SKM-1 treated with dmso at 0.1 percent for 144 hours (cell line): ENCODE measurements around the gene HSPA6.
"Not testable (repeated sequence)": the region's sequence is repeated elsewhere in the genome, so short reads cannot be mapped to it uniquely, and the experiment has no call there.

Source experiments
- DNase-seq: peaks from one replicate; lab custom pipeline; 2025; ENCODE audit not compliant: unreplicated experiment; lab: John Stamatoyannopoulos, UW

The HSPA6 gene

GRCh38 chr1:161531986-161532643, 7.8 kb downstream of the HSPA6 start:
- no peak for DNase-seq

GRCh38 chr1:161532644-161533567, 8.6 kb downstream of the HSPA6 start:
- peak; percentile 53 for DNase-seq

GRCh38 chr1:161537068-161537669, 12.8 kb downstream of the HSPA6 start:
- DNase-seq = not testable (repeated sequence)

GRCh38 chr1:161538925-161539479, 14.7 kb downstream of the HSPA6 start:
- not testable (repeated sequence) for DNase-seq

- DNase-seq = peak; percentile 95
Measured at GRCh38 chr1:161539731-161540569, 15.6 kb downstream of the HSPA6 start.

GRCh38 chr1:161540570-161540960, 16.2 kb downstream of the HSPA6 start:
- peak; percentile 72 for DNase-seq

GRCh38 chr1:161542091-161542559, 17.8 kb downstream of the HSPA6 start:
- not testable (repeated sequence) for DNase-seq

- DNase-seq = not testable (repeated sequence)
Measured at GRCh38 chr1:161543125-161543524, 18.8 kb downstream of the HSPA6 start.

GRCh38 chr1:161545005-161545731, 20.8 kb downstream of the HSPA6 start:
- DNase-seq = not testable (repeated sequence)

- not testable (repeated sequence) for DNase-seq
Measured at GRCh38 chr1:161547995-161548741, 23.8 kb downstream of the HSPA6 start.

GRCh38 chr1:161548749-161549406, 24.5 kb downstream of the HSPA6 start:
- not testable (repeated sequence) for DNase-seq

GRCh38 chr1:161549652-161550051, 25.3 kb downstream of the HSPA6 start, which contains the start of gene FCGR3A:
FCGR3A (minus strand) TSS chr1:161549818; CDS start chr1:161549736, 82 bp downstream.
- DNase-seq = no peak

- DNase-seq = not testable (repeated sequence)
Measured at GRCh38 chr1:161550942-161551341, 26.6 kb downstream of the HSPA6 start.

GRCh38 chr1:161553631-161554030, 29.3 kb downstream of the HSPA6 start:
- DNase-seq = not testable (repeated sequence)

GRCh38 chr1:161554340-161554739, 30.0 kb downstream of the HSPA6 start:
- not testable (repeated sequence) for DNase-seq

- not testable (repeated sequence) for DNase-seq
Measured at GRCh38 chr1:161554815-161555417, 30.6 kb downstream of the HSPA6 start.

GRCh38 chr1:161556143-161556542, 31.8 kb downstream of the HSPA6 start:
- not testable (repeated sequence) for DNase-seq

- DNase-seq = not testable (repeated sequence)
Measured at GRCh38 chr1:161556990-161557389, 32.6 kb downstream of the HSPA6 start.
